ENCODE data around the gene NCAPG2. TPM values are rescaled to one million over a fixed set of nuclear protein-coding genes. Genes with fewer than 3 reads are reported as not detected.

The NCAPG2 gene
- total RNA-seq, 1 experiment from 2014 or later: 99.4 TPM

DNA sequence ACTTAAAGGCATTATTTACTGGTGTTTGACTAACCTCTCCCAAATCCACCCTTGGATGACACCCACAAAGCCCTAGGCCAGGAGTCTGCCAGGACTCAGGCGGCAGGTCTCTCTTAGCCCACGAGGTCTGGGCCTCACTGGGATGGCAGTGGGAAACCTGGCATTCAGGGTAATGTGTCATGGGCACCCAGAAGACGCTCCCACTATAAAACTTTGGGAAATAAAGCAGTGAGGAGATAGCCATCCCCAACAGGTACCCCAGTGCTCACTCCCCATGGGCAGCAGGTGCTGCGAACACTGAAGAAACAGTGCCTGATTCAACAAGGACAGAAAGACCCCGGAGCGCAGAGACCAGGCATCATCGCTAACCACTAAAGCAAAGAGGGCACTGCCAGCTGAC lies 102.6 kb downstream of the NCAPG2 start:
- Histone ChIP-seq H3K4me1 (ENCODE audit: insufficient read depth, low read length) (no peaks in the 10 kb centered on the region), H4K8ac (replicated peaks; ENCODE audit: insufficient read length, low read depth, low read length) (no peak overlapping the region), H3K79me1 (ENCODE audit: insufficient read depth, low read depth, low read length, poor library complexity, severe bottlenecking) (no peaks in the 10 kb centered on the region), H3K27me3 (ENCODE audit: insufficient read depth, low read length) (no peaks in the 10 kb centered on the region), H4K20me1 (ENCODE audit: control insufficient read depth, insufficient read depth, insufficient read length) (no peaks in the 10 kb centered on the region), H3K18ac (ENCODE audit: insufficient read length, low read depth, low read length) (no peak overlapping the region), H2AFZ (ENCODE audit: low read length) (no peak overlapping the region), H3K27ac (ENCODE audit: insufficient read length, low read depth, low read length) (no peak overlapping the region), H3K4ac (ENCODE audit: low read depth, low read length) (no peak overlapping the region), H3K9ac (ENCODE audit: extremely low read depth, insufficient read length, low read length) (no peak overlapping the region), H3K79me2 (ENCODE audit: insufficient read depth, low read length) (no peaks in the 10 kb centered on the region), H2BK15ac (ENCODE audit: low read depth, low read length) (no peak overlapping the region), H2BK12ac (ENCODE audit: insufficient read length, low read depth, low read length) (no peak overlapping the region), H2BK20ac (ENCODE audit: low read depth, low read length, poor library complexity, severe bottlenecking) (no peak overlapping the region), H2AK5ac (ENCODE audit: insufficient read length, low read length) (no peak overlapping the region), H4K5ac (ENCODE audit: insufficient read length, low read depth, low read length) (no peak overlapping the region), H4K91ac (ENCODE audit: insufficient read length, low read depth, low read length) (no peak overlapping the region), H3K23ac (ENCODE audit: insufficient read length, low read depth, low read length) (no peak overlapping the region), H3K14ac (ENCODE audit: insufficient read depth, low read length) (no peak overlapping the region; the same call in 1 of the 2 replicates), H3K4me2 (ENCODE audit: insufficient read depth, insufficient read length, low read length) (no peak overlapping the region), H3K56ac (ENCODE audit: insufficient read length, low read depth, low read length) (no peak overlapping the region), H3T11ph (ENCODE audit: low read length) (no peak overlapping the region), H2BK120ac (ENCODE audit: low read depth, low read length, poor library complexity, severe bottlenecking) (no peak overlapping the region), H3K23me2 (ENCODE audit: insufficient read length, low read depth, low read length, poor library complexity, severe bottlenecking) (no peaks in the 10 kb centered on the region), H2BK5ac (ENCODE audit: insufficient read length, low read length) (no peak overlapping the region), H3K9me3 (ENCODE audit: control insufficient read depth, low read depth, low read length) (no peaks in the 10 kb centered on the region)
- H3K36me3 Mint-ChIP-seq (ENCODE audit: insufficient read depth in 1 of 3, low read depth in 3 of 3): peaks cover 9 to 15% (median 11%) of the 10 kb centered on the region in 3 experiments; a peak in 6 of 7 replicates
- no peak overlapping the region for H3K27ac Mint-ChIP-seq
- WGBS (ENCODE audit: extremely low coverage, insufficient read length, low lambda C conversion rate): no CpG with 5 or more reads among the region's 7 CpGs
- H3K9me3 Mint-ChIP-seq: no peaks in the 10 kb centered on the region
- no peak overlapping the region for H3K4me3 Mint-ChIP-seq
- DNase-seq: no peak
- no peaks in the 10 kb centered on the region for H3K27me3 Mint-ChIP-seq (ENCODE audit: low read depth)
- TF ChIP-seq, protein P1, sequence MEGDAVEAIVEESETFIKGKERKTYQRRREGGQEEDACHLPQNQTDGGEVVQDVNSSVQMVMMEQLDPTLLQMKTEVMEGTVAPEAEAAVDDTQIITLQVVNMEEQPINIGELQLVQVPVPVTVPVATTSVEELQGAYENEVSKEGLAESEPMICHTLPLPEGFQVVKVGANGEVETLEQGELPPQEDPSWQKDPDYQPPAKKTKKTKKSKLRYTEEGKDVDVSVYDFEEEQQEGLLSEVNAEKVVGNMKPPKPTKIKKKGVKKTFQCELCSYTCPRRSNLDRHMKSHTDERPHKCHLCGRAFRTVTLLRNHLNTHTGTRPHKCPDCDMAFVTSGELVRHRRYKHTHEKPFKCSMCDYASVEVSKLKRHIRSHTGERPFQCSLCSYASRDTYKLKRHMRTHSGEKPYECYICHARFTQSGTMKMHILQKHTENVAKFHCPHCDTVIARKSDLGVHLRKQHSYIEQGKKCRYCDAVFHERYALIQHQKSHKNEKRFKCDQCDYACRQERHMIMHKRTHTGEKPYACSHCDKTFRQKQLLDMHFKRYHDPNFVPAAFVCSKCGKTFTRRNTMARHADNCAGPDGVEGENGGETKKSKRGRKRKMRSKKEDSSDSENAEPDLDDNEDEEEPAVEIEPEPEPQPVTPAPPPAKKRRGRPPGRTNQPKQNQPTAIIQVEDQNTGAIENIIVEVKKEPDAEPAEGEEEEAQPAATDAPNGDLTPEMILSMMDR (conservative IDR thresholded peaks at IDR 0.05): no peak
- H3K4me1 Mint-ChIP-seq: no peaks in the 10 kb centered on the region
